Central memory CD8-positive, alpha-beta T cell (primary cell): ENCODE results near the gene FCAMR.
A peak's percentile ranks its signal among the peaks of the same experiment; 100 is the strongest.
"Not testable (repeated sequence)": the region's sequence is repeated elsewhere in the genome, so short reads cannot be mapped to it uniquely, and the experiment has no call there.

Experiments used
- ATAC-seq: fragments of 150-1000 bp; cut with Tn5 transposase; replicated peaks from 2 replicates; pipeline ENCODE4 v1.10.0; 2022; ENCODE audit warnings: mild to moderate bottlenecking, moderate FRiP score, moderate number of reproducible peaks; ENCODE audit not compliant: poor library complexity, severe bottlenecking; ENCODE audit errors: extremely low read depth
- DNase-seq, 2 donors: peaks; one replicate each; pipeline ENCODE4 v3.0.0; 2021; ENCODE audit warnings: low spot score in 2 of 2
- H3K27ac Mint-ChIP-seq: one replicate; pipeline ENCODE4 v1.8.0; 2022; ENCODE audit warnings: low read depth, mild to moderate bottlenecking, moderate library complexity, mixed read lengths
- H3K27me3 Mint-ChIP-seq: one replicate; pipeline ENCODE4 v1.8.0; 2022; ENCODE audit warnings: mixed read lengths
- H3K36me3 Mint-ChIP-seq: one replicate; pipeline ENCODE4 v1.8.0; 2022; ENCODE audit warnings: mild to moderate bottlenecking, moderate library complexity, mixed read lengths; ENCODE audit not compliant: insufficient read depth
- H3K4me1 Mint-ChIP-seq: one replicate; pipeline ENCODE4 v1.8.0; 2022; ENCODE audit warnings: mixed read lengths
- H3K4me3 Mint-ChIP-seq: one replicate; pipeline ENCODE4 v1.8.0; 2022; ENCODE audit warnings: mild to moderate bottlenecking, moderate library complexity, mixed read lengths
- H3K9me3 Mint-ChIP-seq: one replicate; pipeline ENCODE4 v1.8.0; 2022; ENCODE audit warnings: mixed read lengths

The FCAMR gene

DNA sequence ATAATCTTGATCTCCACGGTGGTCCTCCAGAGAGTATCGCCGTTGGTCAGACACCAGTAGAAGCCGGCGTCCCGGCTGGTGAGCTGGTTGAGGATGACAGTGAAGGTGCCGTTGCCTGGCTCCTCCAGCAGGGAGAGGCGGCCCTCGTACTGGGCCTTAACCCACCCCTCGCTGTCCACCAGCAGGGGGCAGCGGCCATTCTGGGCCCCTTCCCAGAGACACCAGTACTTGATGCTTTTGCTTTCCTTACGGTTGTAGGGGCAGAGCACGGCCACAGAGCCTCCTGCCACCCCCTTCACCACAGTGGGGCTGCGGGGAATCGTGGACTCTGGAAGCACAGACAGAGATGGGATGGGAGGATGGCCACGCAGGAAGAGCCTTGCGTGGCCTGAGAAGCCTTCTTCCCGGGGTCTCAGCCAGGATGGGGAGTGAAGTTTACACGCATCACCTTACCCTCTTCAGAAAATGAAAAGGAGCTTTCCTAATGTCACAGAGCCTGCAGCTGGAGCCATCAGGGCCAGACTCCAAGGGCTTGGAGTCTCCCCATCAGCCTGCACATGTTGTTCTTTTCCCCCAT, 34.7 kb downstream of the FCAMR start:
- ATAC-seq: no peak
- Mint-ChIP-seq H3K9me3 (no peaks in the 10 kb centered on the region), H3K4me3 (no peak overlapping the region), H3K27me3 (peaks cover 8% of the 10 kb centered on the region), H3K27ac (no peak overlapping the region), H3K36me3 (peaks cover 1% of the 10 kb centered on the region), H3K4me1 (peaks cover 7% of the 10 kb centered on the region)
- no peak for DNase-seq

DNA sequence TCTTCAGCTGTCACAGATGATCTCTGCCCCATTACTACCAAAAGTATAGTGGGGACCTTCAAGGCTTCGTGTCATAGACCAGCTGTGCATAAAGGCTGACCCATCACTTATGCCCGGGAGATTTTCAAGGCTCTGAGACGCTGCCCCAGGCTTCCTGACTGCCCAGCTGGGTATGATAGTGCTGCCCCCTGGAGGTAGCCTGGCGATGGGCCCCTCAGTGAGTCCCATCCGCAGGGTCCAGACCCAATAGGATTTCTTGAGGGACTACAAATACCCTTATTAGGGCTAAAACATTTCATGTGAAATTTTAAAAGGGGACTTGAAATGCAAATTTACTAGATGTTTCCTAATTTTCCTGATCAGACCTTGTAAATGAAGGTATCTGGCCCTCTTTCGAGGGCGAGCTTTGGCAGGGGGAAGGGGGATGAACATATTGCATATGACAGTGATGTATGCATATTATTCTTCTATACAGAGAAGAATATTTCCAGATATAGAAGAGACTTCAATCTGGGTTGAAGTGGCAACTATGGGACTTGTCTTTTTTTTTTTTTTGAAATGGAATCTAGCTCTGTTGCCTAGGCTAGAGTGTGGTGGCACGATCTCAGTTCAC, 36.8 kb downstream of the FCAMR start:
- Mint-ChIP-seq H3K27me3 (no peaks in the 10 kb centered on the region), H3K4me3 (no peak overlapping the region), H3K9me3 (no peaks in the 10 kb centered on the region), H3K27ac (no peak overlapping the region), H3K36me3 (peaks cover 1% of the 10 kb centered on the region), H3K4me1 (peaks cover 19% of the 10 kb centered on the region)
- DNase-seq: peak; percentile 52 to 61
- ATAC-seq: peak; percentile 59

DNA sequence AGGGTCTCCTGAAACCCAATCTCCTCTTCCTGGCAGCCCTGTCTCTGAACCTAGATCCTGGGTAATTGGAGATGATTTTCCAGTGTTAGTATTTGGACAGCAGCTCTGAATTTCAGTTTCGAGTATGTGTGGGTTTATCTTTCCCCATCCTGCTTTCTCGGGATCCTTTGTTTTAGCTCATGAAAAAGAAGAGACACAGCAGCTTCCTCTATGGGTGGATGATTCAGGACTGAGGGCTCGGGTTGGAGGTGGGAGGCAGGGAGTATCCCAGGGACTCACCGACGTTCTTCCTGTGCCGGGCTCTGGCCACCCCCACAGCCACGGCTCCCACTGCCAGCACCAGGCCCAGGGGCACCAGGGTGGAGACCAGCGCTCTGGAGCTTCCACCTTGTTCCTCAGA, 38.1 kb downstream of the FCAMR start:
- H3K36me3 Mint-ChIP-seq: peaks cover 1% of the 10 kb centered on the region
- H3K9me3 Mint-ChIP-seq: no peaks in the 10 kb centered on the region
- ATAC-seq (no peak), DNase-seq (no peak)
- H3K27me3 Mint-ChIP-seq: no peaks in the 10 kb centered on the region
- no peak overlapping the region for H3K27ac Mint-ChIP-seq
- H3K4me3 Mint-ChIP-seq: no peak overlapping the region
- H3K4me1 Mint-ChIP-seq: peaks cover 19% of the 10 kb centered on the region

DNA sequence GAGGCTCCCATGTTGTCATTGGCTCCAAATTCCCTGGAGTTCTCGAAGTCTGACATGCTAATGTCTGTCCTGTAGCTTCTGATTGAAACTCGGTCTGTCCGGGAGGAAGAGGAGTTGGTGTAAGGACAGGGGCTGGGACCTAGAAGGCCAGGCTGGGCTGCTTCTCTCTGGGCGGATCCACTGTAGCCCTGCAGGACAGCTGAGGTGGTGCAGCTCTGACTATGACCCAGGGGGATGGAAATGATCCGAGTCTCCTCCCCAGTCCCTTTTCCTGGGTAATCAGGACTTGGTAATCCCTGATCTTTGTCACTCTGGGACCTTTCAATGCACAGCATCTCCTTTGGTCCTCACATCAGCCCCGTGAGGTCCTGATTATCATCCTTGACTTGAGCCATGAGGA, 38.6 kb downstream of the FCAMR start:
- no peak for DNase-seq
- H3K4me3 Mint-ChIP-seq: no peak overlapping the region

DNA sequence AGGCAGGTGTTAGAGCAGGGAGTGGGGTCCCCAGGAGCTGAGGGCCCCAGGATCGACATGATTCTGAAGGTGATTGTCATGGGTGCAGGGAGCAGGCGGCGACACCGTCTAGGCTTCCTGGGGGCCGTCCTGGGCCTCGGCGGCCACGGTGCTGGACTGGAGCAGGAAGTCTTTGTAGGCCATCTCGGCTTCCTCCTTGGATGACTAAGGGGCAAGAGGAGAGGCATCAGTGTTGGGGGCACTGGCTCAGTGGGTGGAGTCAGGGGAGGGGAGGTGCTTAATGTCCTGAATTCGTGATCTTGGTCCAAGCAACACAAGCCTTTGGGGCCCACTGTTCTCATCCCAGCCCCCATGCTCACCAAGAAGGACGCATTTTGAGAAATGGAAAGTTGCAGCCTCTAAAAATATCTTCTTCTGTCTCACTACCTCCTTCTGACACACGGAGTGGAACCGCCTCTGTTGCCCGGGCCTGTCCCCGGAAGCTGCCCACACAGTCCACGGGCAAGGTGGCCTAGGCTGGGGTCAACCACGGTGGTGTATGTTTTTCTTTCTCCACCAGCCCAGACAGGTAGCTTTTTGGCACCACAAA, 40.0 kb downstream of the FCAMR start:
- peak overlapping the region; percentile 89 for H3K27ac Mint-ChIP-seq
- H3K4me1 Mint-ChIP-seq: peaks cover 19% of the 10 kb centered on the region
- peak; percentile 20 for ATAC-seq
- no peaks in the 10 kb centered on the region for H3K9me3 Mint-ChIP-seq
- peak overlapping the region; percentile 52 for H3K4me3 Mint-ChIP-seq
- no peaks in the 10 kb centered on the region for H3K27me3 Mint-ChIP-seq
- no peak for DNase-seq
- peaks cover 1% of the 10 kb centered on the region for H3K36me3 Mint-ChIP-seq

More for the DNA sequence above, 38.6 kb downstream of the FCAMR start:
- H3K27ac Mint-ChIP-seq: no peak overlapping the region
- ATAC-seq: no peak
- no peaks in the 10 kb centered on the region for H3K27me3 Mint-ChIP-seq
- H3K9me3 Mint-ChIP-seq: no peaks in the 10 kb centered on the region
- H3K36me3 Mint-ChIP-seq: peaks cover 1% of the 10 kb centered on the region
- H3K4me1 Mint-ChIP-seq: peaks cover 19% of the 10 kb centered on the region

DNA sequence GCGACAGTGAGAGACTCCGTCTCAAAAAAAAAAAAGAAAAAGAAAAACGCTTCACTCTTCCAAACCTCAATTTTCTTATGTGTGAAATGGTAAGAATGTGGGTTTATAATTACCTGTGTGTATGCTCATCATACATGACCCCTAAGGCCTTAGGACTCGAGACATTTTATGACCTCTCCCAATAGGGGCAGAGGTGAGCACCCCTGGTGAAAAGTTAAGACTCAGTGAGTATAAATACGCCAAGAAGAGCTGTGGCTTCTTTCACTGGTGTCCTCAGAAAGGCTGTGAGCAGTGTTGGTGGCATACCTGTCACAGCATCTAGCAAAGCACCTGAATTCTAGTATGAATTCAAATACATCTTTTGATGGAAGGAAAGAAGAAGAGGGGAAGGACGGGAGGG, 40.7 kb downstream of the FCAMR start:
- Mint-ChIP-seq H3K4me3 (no peak overlapping the region), H3K36me3 (peaks cover 1% of the 10 kb centered on the region), H3K27me3 (no peaks in the 10 kb centered on the region), H3K9me3 (no peaks in the 10 kb centered on the region), H3K27ac (peak overlapping the region; percentile 89), H3K4me1 (peaks cover 19% of the 10 kb centered on the region)
- ATAC-seq (no peak), DNase-seq (no peak)

DNA sequence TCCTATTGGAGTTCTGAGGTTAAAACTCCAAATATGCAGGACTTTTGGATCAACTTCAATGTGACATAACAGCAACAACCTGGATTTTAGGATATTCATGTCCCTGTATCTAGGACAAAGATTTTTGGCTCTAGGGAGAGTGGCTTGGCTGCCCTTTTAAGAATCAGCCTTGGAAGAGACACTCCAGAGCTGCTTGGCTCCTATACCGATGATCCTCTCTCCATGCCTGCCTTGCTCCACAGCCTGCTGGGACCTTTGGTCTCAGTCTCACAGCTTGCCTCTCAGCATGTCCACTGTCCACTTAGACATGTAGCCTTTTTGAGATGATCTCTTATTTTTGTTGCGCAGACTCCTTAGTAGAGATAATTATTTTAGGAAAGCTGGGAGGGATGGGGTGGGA, 44.0 kb downstream of the FCAMR start:
- no peaks in the 10 kb centered on the region for H3K27me3 Mint-ChIP-seq
- no peaks in the 10 kb centered on the region for H3K9me3 Mint-ChIP-seq
- DNase-seq (no peak), ATAC-seq (no peak)
- H3K4me3 Mint-ChIP-seq: no peak overlapping the region
- peaks cover 3% of the 10 kb centered on the region for H3K36me3 Mint-ChIP-seq
- peaks cover 18% of the 10 kb centered on the region for H3K4me1 Mint-ChIP-seq
- no peak overlapping the region for H3K27ac Mint-ChIP-seq

DNA sequence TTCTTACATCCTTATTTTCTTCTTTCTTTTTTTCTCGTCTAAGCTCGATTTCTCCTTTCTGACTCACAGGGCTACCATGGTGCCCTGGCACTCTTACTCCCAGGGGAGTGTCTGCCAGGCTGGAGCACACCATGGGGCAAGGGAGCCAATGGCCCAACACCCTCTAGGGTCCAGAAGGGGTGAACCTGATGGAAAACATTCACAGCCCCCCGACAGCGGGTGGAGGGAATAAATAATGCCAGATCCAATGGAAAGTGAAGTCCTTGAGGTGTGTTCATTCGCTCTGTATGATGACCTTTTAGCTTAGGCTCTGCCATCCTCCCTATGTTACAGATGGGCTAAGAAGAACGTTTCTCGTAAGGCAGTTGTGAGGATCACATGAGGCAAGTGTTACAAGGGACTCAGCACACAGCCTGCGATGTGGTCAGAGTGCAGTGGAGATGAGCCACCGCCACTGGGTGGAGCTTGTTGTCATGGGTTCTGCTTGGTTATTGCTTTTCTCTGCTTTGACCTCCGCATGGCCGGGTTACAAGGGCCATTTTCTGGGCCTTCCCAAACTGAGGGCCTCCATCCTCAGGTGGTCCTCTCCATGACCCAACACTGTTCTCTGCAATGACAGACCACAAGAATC, 45.0 kb downstream of the FCAMR start:
- H3K4me1 Mint-ChIP-seq: peaks cover 16% of the 10 kb centered on the region
- no peak overlapping the region for H3K4me3 Mint-ChIP-seq
- ATAC-seq: peak; percentile 73
- peaks cover 6% of the 10 kb centered on the region for H3K36me3 Mint-ChIP-seq
- no peak overlapping the region for H3K27ac Mint-ChIP-seq
- no peaks in the 10 kb centered on the region for H3K9me3 Mint-ChIP-seq
- DNase-seq: peak; percentile 40 to 71
- H3K27me3 Mint-ChIP-seq: no peaks in the 10 kb centered on the region

DNA sequence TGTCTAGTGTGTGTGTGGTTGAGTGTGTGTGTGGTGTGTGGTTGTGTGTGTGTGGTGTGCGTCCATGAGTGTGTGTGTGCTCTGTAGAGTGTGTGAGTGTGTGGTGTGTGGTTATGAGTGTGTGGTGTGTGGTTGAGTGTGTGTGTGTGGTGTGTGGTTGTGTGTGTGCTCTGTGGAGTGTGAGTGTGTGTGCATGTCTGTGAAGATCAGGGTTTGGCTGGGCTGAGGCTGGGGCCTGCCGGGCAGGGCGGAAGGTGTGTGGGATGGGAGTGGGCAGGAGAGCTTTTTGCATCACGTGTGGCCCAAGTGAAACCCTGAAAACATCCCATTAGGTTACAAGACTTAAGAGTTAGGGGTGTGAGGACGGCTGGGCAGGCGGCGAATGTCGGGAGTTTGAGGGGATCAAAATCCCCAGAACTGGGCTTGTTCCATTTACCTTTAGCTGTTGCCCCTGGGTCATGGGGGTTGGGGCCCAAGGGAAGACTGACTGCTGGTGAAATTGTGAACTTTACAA, 45.6 kb downstream of the FCAMR start:
- H3K9me3 Mint-ChIP-seq: no peaks in the 10 kb centered on the region
- peaks cover 16% of the 10 kb centered on the region for H3K4me1 Mint-ChIP-seq
- H3K4me3 Mint-ChIP-seq: no peak overlapping the region
- peaks cover 10% of the 10 kb centered on the region for H3K36me3 Mint-ChIP-seq
- ATAC-seq: no peak
- DNase-seq: no peak
- H3K27me3 Mint-ChIP-seq: no peaks in the 10 kb centered on the region
- no peak overlapping the region for H3K27ac Mint-ChIP-seq

DNA sequence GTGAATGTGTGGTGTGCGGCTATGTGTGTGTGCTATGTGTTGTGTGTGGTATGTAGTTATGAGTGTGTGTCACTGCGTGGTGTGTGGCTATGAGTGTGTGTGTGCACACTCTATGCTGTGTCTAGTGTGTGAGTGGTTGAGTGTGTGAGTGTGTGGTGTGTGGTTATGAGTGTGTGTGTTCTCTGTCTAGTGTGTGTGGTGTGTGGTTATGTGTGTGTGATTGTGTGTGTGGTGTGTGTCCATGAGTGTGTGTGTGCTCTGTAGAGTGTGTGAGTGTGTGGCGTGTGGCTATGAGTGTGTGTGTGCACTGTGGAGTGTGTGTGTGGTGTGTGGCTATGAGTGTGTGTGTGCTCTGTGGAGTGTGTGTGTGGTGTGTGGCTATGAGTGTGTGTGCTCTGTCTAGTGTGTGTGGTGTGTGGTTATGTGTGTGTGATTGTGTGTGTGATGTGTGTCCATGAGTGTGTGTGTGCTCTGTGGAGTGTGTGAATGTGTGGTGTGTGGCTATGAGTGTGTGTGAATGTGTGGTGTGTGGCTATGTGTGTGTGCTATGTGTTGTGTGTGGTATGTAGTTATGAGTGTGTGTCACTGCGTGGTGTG, 46.2 kb downstream of the FCAMR start:
- H3K9me3 Mint-ChIP-seq, ATAC-seq, DNase-seq, H3K4me3 Mint-ChIP-seq, H3K27me3 Mint-ChIP-seq, H3K27ac Mint-ChIP-seq: not testable (repeated sequence)
- Mint-ChIP-seq H3K4me1 (peaks cover 14% of the 10 kb centered on the region), H3K36me3 (peaks cover 11% of the 10 kb centered on the region)

DNA sequence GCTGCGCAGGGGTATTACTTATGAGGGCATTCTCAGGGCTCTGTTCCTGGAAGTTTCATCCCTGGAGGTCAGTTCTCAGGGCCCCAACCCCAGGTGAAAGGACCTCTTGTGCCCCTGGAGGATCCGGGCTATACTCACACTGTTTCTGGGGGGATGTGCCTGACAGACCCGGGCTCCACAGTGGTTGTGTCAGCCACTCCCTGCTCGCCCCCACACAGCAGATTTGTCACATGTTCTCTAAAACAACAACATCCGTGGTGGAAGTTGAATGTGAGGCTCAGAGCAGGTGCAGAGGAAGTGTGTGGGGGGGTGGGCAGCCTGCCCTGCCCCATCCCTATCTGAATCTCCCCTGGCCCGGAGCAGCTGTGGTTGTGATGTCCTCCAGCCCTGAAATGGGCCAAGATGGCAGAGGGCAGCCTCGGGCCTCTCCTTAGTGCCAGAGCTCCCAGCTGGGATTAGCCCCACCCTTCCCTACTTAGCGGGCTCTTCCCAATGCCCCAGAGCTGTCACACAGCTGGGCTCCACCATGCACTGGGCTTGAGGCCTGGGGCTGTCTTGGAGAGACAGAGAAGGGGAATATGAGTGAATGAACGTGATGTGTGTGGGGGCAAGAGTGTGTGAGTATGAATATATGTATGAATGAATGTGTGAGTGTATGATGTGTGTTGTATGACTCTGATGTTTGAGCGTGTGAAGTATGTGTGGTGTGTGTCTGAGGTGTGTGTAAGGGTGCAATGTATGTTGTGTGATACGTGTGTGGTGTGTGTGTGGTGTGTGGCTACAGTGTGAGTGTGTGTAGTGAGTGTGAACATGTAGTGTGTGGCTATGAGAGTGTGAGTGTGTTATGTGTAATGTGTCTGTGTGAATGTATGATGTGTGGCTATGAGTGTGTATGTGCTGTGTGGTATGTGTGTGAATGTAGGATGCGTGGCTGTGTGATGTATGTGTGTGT, 47.0 kb downstream of the FCAMR start:
- peak; percentile 76 for ATAC-seq
- Mint-ChIP-seq H3K27ac (no peak overlapping the region), H3K4me3 (no peak overlapping the region), H3K36me3 (peaks cover 13% of the 10 kb centered on the region), H3K27me3 (no peaks in the 10 kb centered on the region), H3K9me3 (no peaks in the 10 kb centered on the region), H3K4me1 (peaks cover 17% of the 10 kb centered on the region)
- peak; percentile 49 to 71 for DNase-seq

DNA sequence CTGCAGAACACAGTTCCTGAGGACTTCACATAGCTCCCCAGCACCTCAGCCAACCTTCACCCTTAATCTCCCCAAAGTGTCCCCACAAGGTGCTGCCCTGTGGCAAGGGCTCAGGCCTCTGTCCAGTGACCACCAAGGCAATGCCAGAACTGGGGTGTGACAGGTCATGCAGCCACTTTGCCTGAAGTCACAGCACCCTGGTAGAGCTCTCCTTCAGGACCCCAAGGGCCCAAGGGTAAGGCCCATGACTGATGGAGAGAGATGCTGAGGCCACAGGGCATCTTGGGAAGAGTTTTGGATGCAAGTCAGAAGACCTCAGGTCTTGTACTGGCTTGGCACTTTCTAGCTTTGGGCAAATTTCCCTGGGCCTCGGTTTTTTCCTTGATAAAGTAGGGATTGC, 47.7 kb downstream of the FCAMR start:
- H3K4me1 Mint-ChIP-seq: peaks cover 24% of the 10 kb centered on the region
- ATAC-seq (no peak), DNase-seq (no peak)
- peaks cover 19% of the 10 kb centered on the region for H3K36me3 Mint-ChIP-seq
- no peaks in the 10 kb centered on the region for H3K27me3 Mint-ChIP-seq
- no peak overlapping the region for H3K4me3 Mint-ChIP-seq
- no peaks in the 10 kb centered on the region for H3K9me3 Mint-ChIP-seq
- no peak overlapping the region for H3K27ac Mint-ChIP-seq
